Stimulated activated CD4-positive, alpha-beta T cell treated with anti-CD3 and anti-CD28 coated beads, Interleukin-4, amount 100 ng/mL, for 4 hours (primary cell): ENCODE data around the gene DGKI.
"Not testable (repeated sequence)": the region's sequence is repeated elsewhere in the genome, so short reads cannot be mapped to it uniquely, and the experiment has no call there.

Experiments used
- DNase-seq, 2 experiments: peaks; one replicate each; pipeline ENCODE4 v3.0.0-alpha.2; 2020

DGKI gene

GRCh38 chr7:137453356-137453755, 393.4 kb downstream of the DGKI start:
- DNase-seq: no peak

GRCh38 chr7:137449016-137449415, 397.8 kb downstream of the DGKI start:
- no peak for DNase-seq

- DNase-seq: not testable (repeated sequence)
Measured at GRCh38 chr7:137448572-137448971, 398.2 kb downstream of the DGKI start.

- DNase-seq: no peak
Measured at GRCh38 chr7:137446025-137446424, 400.7 kb downstream of the DGKI start.

GRCh38 chr7:137445268-137445667, 401.5 kb downstream of the DGKI start:
- DNase-seq: no peak

GRCh38 chr7:137443616-137444015, 403.2 kb downstream of the DGKI start:
- DNase-seq: no peak

GRCh38 chr7:137441451-137441850, 405.3 kb downstream of the DGKI start:
- DNase-seq: no peak

GRCh38 chr7:137439829-137440825, 406.6 kb downstream of the DGKI start:
- DNase-seq: no peak

GRCh38 chr7:137434946-137435345, 411.8 kb downstream of the DGKI start:
- DNase-seq: no peak

GRCh38 chr7:137434530-137434929, 412.2 kb downstream of the DGKI start:
- DNase-seq: no peak

GRCh38 chr7:137423321-137423720, 423.5 kb downstream of the DGKI start:
- DNase-seq: no peak

GRCh38 chr7:137421366-137421765, 425.4 kb downstream of the DGKI start:
- no peak for DNase-seq

- DNase-seq: no peak
Measured at GRCh38 chr7:137418841-137419240, 427.9 kb downstream of the DGKI start.

GRCh38 chr7:137417464-137417863, 429.3 kb downstream of the DGKI start:
- DNase-seq: no peak

- DNase-seq: no peak
Measured at GRCh38 chr7:137413901-137414300, 432.9 kb downstream of the DGKI start.

- no peak for DNase-seq
Measured at GRCh38 chr7:137411446-137411845, 435.3 kb downstream of the DGKI start.

GRCh38 chr7:137408126-137408525, 438.6 kb downstream of the DGKI start:
- no peak for DNase-seq

- DNase-seq: no peak
Measured at GRCh38 chr7:137407078-137407477, 439.7 kb downstream of the DGKI start.

- DNase-seq: no peak
Measured at GRCh38 chr7:137404660-137405317, 442.0 kb downstream of the DGKI start.

- DNase-seq: no peak
Measured at GRCh38 chr7:137403353-137403695, 443.4 kb downstream of the DGKI start.

GRCh38 chr7:137402536-137403352, 444.0 kb downstream of the DGKI start:
- DNase-seq: no peak

- DNase-seq: no peak
Measured at GRCh38 chr7:137399827-137400823, 446.6 kb downstream of the DGKI start.
